ENCODE data around the gene NAT16.
"Not testable (repeated sequence)": the region's sequence is repeated elsewhere in the genome, so short reads cannot be mapped to it uniquely, and the experiment has no call there.

NAT16 gene

DNA sequence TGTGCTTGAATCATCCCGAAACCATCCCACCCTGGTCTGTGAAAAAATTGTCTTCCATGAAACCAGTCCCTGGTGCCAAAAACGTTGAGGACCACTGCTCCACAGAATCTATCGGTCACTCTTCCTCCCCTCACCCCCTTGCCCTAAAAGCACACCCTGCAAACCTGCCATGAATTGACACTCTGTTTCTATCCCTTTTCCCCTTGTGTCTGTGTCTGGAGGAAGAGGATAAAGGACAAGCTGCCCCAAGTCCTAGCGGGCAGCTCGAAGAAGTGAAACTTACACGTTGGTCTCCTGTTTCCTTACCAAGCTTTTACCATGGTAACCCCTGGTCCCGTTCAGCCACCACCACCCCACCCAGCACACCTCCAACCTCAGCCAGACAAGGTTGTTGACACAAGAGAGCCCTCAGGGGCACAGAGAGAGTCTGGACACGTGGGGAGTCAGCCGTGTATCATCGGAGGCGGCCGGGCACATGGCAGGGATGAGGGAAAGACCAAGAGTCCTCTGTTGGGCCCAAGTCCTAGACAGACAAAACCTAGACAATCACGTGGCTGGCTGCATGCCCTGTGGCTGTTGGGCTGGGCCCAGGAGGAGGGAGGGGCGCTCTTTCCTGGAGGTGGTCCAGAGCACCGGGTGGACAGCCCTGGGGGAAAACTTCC lies 54.0 kb downstream of the NAT16 start:
- no peak for DNase-seq

DNA sequence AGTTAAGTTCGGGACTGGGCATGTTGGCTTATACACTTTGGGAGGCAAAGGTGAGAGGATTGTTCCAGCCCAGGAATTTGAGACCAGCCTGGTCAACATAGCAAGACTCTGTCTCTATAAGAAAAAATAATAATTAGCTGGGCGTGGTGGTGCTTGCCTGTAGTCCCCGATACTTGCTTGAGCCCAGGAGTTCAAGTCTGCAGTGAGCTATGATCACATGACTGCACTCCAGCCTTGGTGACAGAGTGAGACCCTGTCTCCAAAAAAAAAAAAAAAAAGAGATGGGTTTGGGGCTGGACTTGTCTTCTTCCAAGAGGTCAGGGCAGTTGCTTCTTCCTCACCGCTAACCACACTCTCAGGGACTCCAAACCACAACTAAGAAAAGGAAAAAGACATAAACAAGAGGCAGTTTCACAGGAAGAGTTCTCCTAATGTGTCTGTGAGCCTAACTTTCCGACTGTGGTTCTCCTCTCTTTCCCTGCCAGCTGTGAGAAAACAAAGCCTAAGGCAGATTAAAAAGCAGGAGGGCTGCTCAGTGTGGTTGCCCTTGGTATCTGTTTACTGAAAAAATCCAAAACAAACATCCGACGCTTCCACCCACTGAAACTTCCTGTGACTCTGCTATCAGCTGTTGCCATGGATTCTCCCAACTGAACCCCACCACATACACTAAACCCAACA lies 55.6 kb downstream of the NAT16 start:
- no peak for DNase-seq

DNA sequence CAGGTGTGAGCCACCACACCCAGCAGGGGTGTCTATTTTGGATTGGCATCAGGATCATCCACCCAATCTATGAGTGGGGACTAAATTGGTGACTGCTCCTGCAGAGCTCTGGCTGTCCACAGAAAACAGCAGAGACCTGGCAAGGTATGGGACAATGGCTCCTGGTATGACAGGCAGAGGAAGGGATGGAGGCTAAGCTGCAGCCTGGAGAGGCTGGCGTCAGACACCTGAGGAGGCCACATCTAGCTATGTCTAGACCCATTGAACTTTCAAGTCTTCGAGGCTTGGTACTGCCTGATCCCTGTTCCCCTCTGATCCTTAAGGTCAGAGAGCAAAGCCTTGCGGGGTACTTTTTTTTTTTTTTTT lies 56.4 kb downstream of the NAT16 start:
- DNase-seq = no peak

DNA sequence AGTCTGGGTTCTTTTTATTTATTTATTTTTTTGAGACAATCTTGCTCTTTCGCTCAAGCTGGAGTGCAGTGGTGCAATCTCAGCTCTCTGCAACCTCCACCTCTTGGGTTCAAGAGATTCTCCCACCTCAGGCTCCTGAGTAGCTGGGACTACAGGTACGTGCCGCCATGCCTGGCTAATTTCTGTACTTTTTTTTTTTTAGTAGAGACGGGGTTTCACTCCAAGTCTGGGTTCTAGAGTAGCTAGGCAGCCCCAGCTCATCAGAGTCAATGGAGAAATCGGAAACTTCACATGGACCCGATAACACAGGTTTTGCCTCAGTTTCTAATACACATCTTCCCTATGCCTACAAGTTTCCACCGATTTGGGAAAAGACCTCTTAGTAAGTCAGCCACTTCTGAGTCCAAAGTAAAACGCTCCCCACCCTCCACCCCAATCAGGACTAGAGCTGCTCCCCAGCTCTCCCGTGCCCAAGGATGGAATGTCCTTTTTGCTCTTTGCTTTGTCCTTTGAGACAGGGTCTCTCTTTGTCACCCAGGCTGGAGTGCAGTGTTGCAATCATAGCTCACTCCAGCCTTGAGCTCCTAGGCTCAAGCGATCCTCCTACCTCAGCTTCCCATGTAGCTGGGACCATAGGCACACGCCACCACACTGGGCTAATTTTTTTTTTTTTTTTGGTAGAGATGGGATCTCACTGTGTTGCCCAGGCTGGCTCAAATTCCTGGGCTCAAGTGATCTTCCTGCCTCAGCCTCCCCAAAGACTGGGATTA lies 57.0 kb downstream of the NAT16 start:
- no peak for DNase-seq

DNA sequence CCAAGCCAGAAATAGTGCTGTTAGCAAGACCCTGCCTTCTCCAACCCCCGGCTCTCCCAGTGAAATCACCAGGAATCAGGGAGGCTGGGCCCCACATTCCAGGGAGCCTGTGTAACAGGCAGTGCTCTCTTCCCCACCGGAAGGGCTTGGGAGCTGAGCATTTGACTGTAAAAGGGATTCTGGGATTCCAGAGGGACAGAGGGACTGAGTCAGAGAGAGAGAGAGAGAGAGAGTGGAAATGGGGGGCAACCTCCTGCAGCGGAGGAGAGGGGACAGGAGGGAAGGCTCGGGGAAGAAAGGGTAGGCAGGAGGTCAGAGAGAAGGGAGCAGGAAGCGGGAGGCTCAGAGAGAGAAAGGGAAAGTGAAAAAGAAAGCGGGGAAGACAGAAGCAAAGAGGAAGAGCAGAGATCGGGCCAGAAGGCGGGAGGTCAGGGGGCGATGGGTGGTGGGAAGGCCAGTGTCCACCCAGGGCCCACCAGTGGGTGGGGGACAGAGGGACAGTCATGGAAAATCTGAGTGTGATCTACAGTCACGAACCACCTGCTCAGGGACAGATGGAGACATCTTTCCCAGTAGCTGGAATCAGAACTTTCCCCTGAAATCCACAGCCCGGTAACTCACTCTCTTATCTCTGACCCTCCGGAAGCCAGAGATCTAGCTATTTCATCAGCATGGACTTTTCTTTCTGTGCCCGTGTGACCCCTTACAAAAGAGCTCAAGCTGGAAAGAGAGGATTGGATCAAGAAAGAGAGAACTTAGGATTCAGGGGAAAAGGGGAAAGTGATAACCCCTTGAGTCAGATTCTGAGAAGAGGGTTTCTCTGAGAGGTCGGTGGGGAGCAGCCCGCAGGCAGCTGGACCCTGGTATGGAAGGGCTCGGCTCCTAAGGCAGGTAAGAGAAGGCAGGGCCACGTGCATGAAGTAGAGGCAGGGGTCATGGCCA lies 57.8 kb downstream of the NAT16 start:
- DNase-seq = no peak

DNA sequence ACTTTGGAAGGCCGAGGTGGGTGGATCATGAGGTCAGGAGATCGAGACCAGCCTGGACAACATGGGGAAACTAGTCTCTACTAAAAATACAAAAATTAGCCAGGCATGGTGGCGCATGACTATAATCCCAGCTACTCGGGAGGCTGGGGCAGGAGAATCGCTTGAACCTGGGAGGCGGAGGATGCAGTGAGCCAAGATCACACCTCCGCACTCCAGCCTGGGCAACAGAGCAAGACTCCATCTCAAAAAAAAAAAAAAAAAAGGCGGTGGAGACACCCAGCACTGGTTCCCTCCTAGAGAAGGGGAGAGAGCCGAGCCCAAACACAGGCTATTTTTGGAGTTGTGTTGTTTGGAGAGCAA lies 58.5 kb downstream of the NAT16 start:
- not testable (repeated sequence) for DNase-seq
